SK-N-SH (cell line): ENCODE measurements around the gene SFTPA2. TPM values are rescaled to one million over a fixed set of nuclear protein-coding genes. Genes with fewer than 3 reads are reported as not detected.
"Not testable (repeated sequence)": the region's sequence is repeated elsewhere in the genome, so short reads cannot be mapped to it uniquely, and the experiment has no call there.

ENCODE experiments used
- CTCF ChIA-PET: fragments of 300-600, 350-600 bp; formaldehyde crosslinking; extraction: SDS; loops from one replicate; lab custom pipeline; 2021; lab: Yijun Ruan, JAX
- POLR2A ChIA-PET: fragments of 350-600 bp; sonication (Branson Sonifier 250); formaldehyde crosslinking; extraction: SDS; loops from one replicate; lab custom pipeline; 2020; ENCODE audit warnings: antibody characterized with exemption, inconsistent platforms; lab: Yijun Ruan, JAX
- DNase-seq: peaks from one replicate; pipeline ENCODE4 v3.0.0; 2012
- H2AFZ ChIP-seq: fragments of 200-600 bp; sonication (generic); 2 replicates; pipeline ENCODE4 v1.8.1; 2016; ENCODE audit warnings: antibody characterized with exemption, mild to moderate bottlenecking, low read depth
- H3F3A ChIP-seq: fragments of 200-600 bp; sonication (generic); replicated peaks from 2 replicates; pipeline ENCODE3; 2016; ENCODE audit warnings: antibody characterized with exemption, mild to moderate bottlenecking; ENCODE audit not compliant: insufficient read depth
- H3K27ac ChIP-seq, 2 experiments: fragments of 200-500 bp in 1 of 2; fragments of 200-600 bp in 1 of 2; sonication (Bioruptor generic) in 1 of 2; sonication (generic), shearing (Covaris generic) in 1 of 2; 2 replicates each; pipeline versions ENCODE4 v1.5.1 to v1.6.1; 2014 to 2016; ENCODE audit warnings: low read depth in 2 of 2, inconsistent platforms in 1 of 2, low read length in 1 of 2, mild to moderate bottlenecking in 1 of 2, mixed read lengths in 1 of 2
- H3K27me3 ChIP-seq: fragments of 200-600 bp; sonication (generic), shearing (Covaris generic); 2 replicates; pipeline ENCODE4 v1.6.1; 2016; ENCODE audit warnings: mixed run types; ENCODE audit not compliant: insufficient read depth
- H3K36me3 ChIP-seq, 2 experiments: fragments of 200-500 bp in 1 of 2; fragments of 200-600 bp in 1 of 2; sonication (Bioruptor generic) in 1 of 2; sonication (generic) in 1 of 2; replicated peaks in 1 of 2; 2 replicates each; pipeline versions ENCODE3 to v1.5.1; 2014 to 2016; ENCODE audit warnings: low read length in 1 of 2, mild to moderate bottlenecking in 1 of 2; ENCODE audit not compliant: insufficient read depth in 2 of 2, control insufficient read depth in 1 of 2
- H3K4me1 ChIP-seq, 2 experiments: fragments of 200-500 bp in 1 of 2; fragments of 200-600 bp in 1 of 2; sonication (Bioruptor generic) in 1 of 2; sonication (generic), shearing (Covaris generic) in 1 of 2; 2 replicates each; pipeline versions ENCODE4 v1.5.1 to v1.6.1; 2014 to 2016; ENCODE audit warnings: low read depth in 1 of 2, low read length in 1 of 2, mixed run types in 1 of 2; ENCODE audit not compliant: insufficient read depth in 2 of 2, control insufficient read depth in 1 of 2
- H3K4me2 ChIP-seq: fragments of 200-600 bp; sonication (generic), shearing (Covaris generic); 2 replicates; pipeline ENCODE4 v1.6.1; 2017; ENCODE audit warnings: mixed run types
- H3K4me3 ChIP-seq, 2 experiments: fragments of 200-500 bp in 1 of 2; fragments of 200-600 bp in 1 of 2; sonication (Bioruptor generic) in 1 of 2; sonication (generic), shearing (Covaris generic) in 1 of 2; 2 replicates each; pipeline versions ENCODE4 v1.5.1 to v1.8.1; 2014 to 2016; ENCODE audit warnings: low read depth in 2 of 2, inconsistent platforms in 1 of 2, low read length in 1 of 2, mild to moderate bottlenecking in 1 of 2, mixed read lengths in 1 of 2, moderate library complexity in 1 of 2
- H3K79me2 ChIP-seq: fragments of 200-600 bp; sonication (generic); 2 replicates; pipeline ENCODE4 v1.8.1; 2017; ENCODE audit warnings: mild to moderate bottlenecking; ENCODE audit not compliant: insufficient read depth
- H3K9ac ChIP-seq: fragments of 200-600 bp; sonication (generic); 2 replicates; pipeline ENCODE4 v1.6.1; 2017; ENCODE audit warnings: mixed run types
- H3K9me2 ChIP-seq: fragments of 200-600 bp; sonication (generic); 2 replicates; pipeline ENCODE4 v1.6.1; 2017; ENCODE audit warnings: mixed run types
- H3K9me3 ChIP-seq: fragments of 200-600 bp; sonication (generic); 2 replicates; pipeline ENCODE4 v1.6.1; 2017; ENCODE audit warnings: mixed run types, mild to moderate bottlenecking, moderate library complexity
- H4K20me1 ChIP-seq: fragments of 200-600 bp; sonication (generic); 2 replicates; pipeline ENCODE4 v1.6.1; 2017; ENCODE audit warnings: mild to moderate bottlenecking, mixed run types; ENCODE audit not compliant: insufficient read depth
- CHD2 ChIP-seq: fragments of 150-350 bp; IDR thresholded peaks from 2 replicates; pipeline ENCODE4 v1.6.1; 2018; ENCODE audit warnings: low read length; ENCODE audit not compliant: partially characterized antibody
- ELF1 ChIP-seq: IDR thresholded peaks from 2 replicates; pipeline ENCODE4 v1.4.0; 2012
- FOSL2 ChIP-seq: IDR thresholded peaks from 2 replicates; pipeline ENCODE4 v1.4.0; 2012; ENCODE audit warnings: low read depth, mild to moderate bottlenecking, moderate library complexity, borderline replicate concordance
- IRF3 ChIP-seq: fragments of 150-350 bp; IDR thresholded peaks from 2 replicates; pipeline ENCODE4 v1.6.1; 2016; ENCODE audit warnings: mild to moderate bottlenecking, low read depth, low read length
- MAX ChIP-seq: IDR thresholded peaks from 2 replicates; pipeline ENCODE4 v1.4.0; 2012; ENCODE audit warnings: low read depth
- MEF2A ChIP-seq: IDR thresholded peaks from 2 replicates; pipeline ENCODE4 v1.4.0; 2012; ENCODE audit warnings: low read depth, borderline replicate concordance
- NFIC ChIP-seq: IDR thresholded peaks from 2 replicates; pipeline ENCODE4 v1.4.0; 2012; ENCODE audit warnings: borderline replicate concordance
- NRF1 ChIP-seq: IDR thresholded peaks from 2 replicates; pipeline ENCODE4 v1.6.1; 2012; ENCODE audit warnings: low read depth, mild to moderate bottlenecking, low read length
- POLR2AphosphoS5 ChIP-seq: IDR thresholded peaks from 2 replicates; pipeline ENCODE4 v1.6.1; 2012; ENCODE audit warnings: low read depth, low read length
- RAD21 ChIP-seq: IDR thresholded peaks from 2 replicates; pipeline ENCODE4 v1.6.1; 2012; ENCODE audit warnings: mild to moderate bottlenecking, low read length
- RCOR1 ChIP-seq: fragments of 150-350 bp; IDR thresholded peaks from 2 replicates; pipeline ENCODE4 v1.6.1; 2017; ENCODE audit warnings: antibody characterized with exemption, low read length
- RFX5 ChIP-seq: IDR thresholded peaks from 2 replicates; pipeline ENCODE4 v1.6.1; 2012; ENCODE audit warnings: mild to moderate bottlenecking, improper control_type of control experiment, low read length
- RXRA ChIP-seq: IDR thresholded peaks from 2 replicates; pipeline ENCODE4 v1.4.0; 2012; ENCODE audit warnings: low read depth, mild to moderate bottlenecking, borderline replicate concordance
- SIN3A ChIP-seq: IDR thresholded peaks from 2 replicates; pipeline ENCODE4 v1.6.1; 2012; ENCODE audit warnings: low read depth, mild to moderate bottlenecking, low read length, moderate library complexity, borderline replicate concordance
- SMC3 ChIP-seq: IDR thresholded peaks from 2 replicates; pipeline ENCODE4 v1.6.1; 2012; ENCODE audit warnings: low read depth, low read length, improper control_type of control experiment
- TAF1 ChIP-seq: IDR thresholded peaks from 2 replicates; pipeline ENCODE4 v1.6.1; 2012; ENCODE audit warnings: low read depth, mild to moderate bottlenecking, low read length, moderate library complexity, borderline replicate concordance
- TCF12 ChIP-seq: IDR thresholded peaks from 2 replicates; pipeline ENCODE4 v1.4.0; 2012
- TEAD4 ChIP-seq: IDR thresholded peaks from 2 replicates; pipeline ENCODE4 v1.4.0; 2012; ENCODE audit warnings: mild to moderate bottlenecking, borderline replicate concordance; ENCODE audit not compliant: insufficient read depth
- WGBS: methylation state at CpG from one replicate; pipeline ENCODE4 v1.1.6; 2017; ENCODE audit warnings: low lambda C conversion rate; 5-methylcytosine and 5-hydroxymethylcytosine counted together
- polyA plus RNA-seq, 3 experiments: library from polyadenylated mRNA; depleted of rRNA; stranded (reverse); fragments of >200 nt; gene quantifications; 2 replicates each; pipeline ENCODE4 v1.2.3, GENCODE V29; 2012

SFTPA2 gene
- polyA plus RNA-seq, 1 of the 3 experiments (the other 2 are of a cell fraction): not detected

GRCh38 chr10:79582096-79582495 is 21.9 kb upstream of the SFTPA2 start:
- Histone ChIP-seq H3K27ac (no peak overlapping the region), H3K9me3 (no peaks in the 10 kb centered on the region), H3K9me2 (no peaks in the 10 kb centered on the region), H2AFZ (no peak overlapping the region), H3F3A (no peaks in the 10 kb centered on the region), H3K27me3 (no peaks in the 10 kb centered on the region; the same call in 1 of the 2 replicates), H3K4me1 (no peaks in the 10 kb centered on the region), H3K9ac (no peak overlapping the region), H3K79me2 (no peaks in the 10 kb centered on the region), H3K36me3 (no peaks in the 10 kb centered on the region), H3K4me3 (no peak overlapping the region), H3K4me2 (no peak overlapping the region), H4K20me1 (no peaks in the 10 kb centered on the region)
- no peak for DNase-seq
- WGBS: 44% methylated on average over 5 of the region's 6 CpGs
- TF ChIP-seq NRF1 (no peak), TAF1 (no peak), ELF1 (no peak), RAD21 (no peak)
- POLR2A ChIA-PET: no interaction called here
- CTCF ChIA-PET: no interaction called here

GRCh38 chr10:79581044-79581443 is 20.8 kb upstream of the SFTPA2 start:
- no peaks in the 10 kb centered on the region for H3F3A ChIP-seq
- H3K4me2 ChIP-seq: no peak overlapping the region
- ChIA-PET POLR2A (no interaction called here), CTCF (no interaction called here)
- no peaks in the 10 kb centered on the region; the same call in 1 of the 2 replicates for H3K27me3 ChIP-seq
- H3K79me2 ChIP-seq: no peaks in the 10 kb centered on the region
- H3K4me3 ChIP-seq: no peak overlapping the region
- H3K9me2 ChIP-seq: no peaks in the 10 kb centered on the region
- no peaks in the 10 kb centered on the region for H3K36me3 ChIP-seq
- no peak overlapping the region for H3K9ac ChIP-seq
- no peaks in the 10 kb centered on the region for H4K20me1 ChIP-seq
- no peaks in the 10 kb centered on the region for H3K9me3 ChIP-seq
- H3K27ac ChIP-seq: no peak overlapping the region
- no peak overlapping the region for H2AFZ ChIP-seq
- TF ChIP-seq CHD2 (no peak), NRF1 (no peak), RCOR1 (no peak), RFX5 (no peak), NFIC (no peak), TCF12 (no peak), TEAD4 (no peak), MAX (no peak)
- no peaks in the 10 kb centered on the region for H3K4me1 ChIP-seq
- DNase-seq: no peak

- Histone ChIP-seq H2AFZ (no peak overlapping the region), H3K4me1 (no peaks in the 10 kb centered on the region), H3K27me3 (no peaks in the 10 kb centered on the region), H3K9me2 (no peaks in the 10 kb centered on the region), H3F3A (no peaks in the 10 kb centered on the region), H3K79me2 (no peaks in the 10 kb centered on the region), H3K27ac (no peak overlapping the region), H4K20me1 (no peaks in the 10 kb centered on the region), H3K36me3 (no peaks in the 10 kb centered on the region), H3K9me3 (no peaks in the 10 kb centered on the region), H3K4me3 (no peak overlapping the region), H3K9ac (no peak overlapping the region), H3K4me2 (no peak overlapping the region)
- DNase-seq: no peak
- ChIA-PET POLR2A (no interaction called here), CTCF (interaction anchor here (1.6 kb wide), 1 partner anchor 17 kb away, joined by 5 read pairs; no protein-coding TSS in a partner anchor)
- WGBS: 60% methylated on average over 2 of the region's 2 CpGs
- TF ChIP-seq POLR2AphosphoS5 (no peak), IRF3 (no peak), RCOR1 (no peak), RXRA (no peak), SMC3 (no peak), MEF2A (no peak), ELF1 (no peak), TCF12 (no peak), FOSL2 (no peak), MAX (no peak), SIN3A (no peak)
Observed at GRCh38 chr10:79579361-79579760, 19.2 kb upstream of the SFTPA2 start.

- H3K36me3 ChIP-seq, H3K4me1 ChIP-seq, H3K9ac ChIP-seq, H3K9me2 ChIP-seq, H3K9me3 ChIP-seq, H4K20me1 ChIP-seq, H3K27me3 ChIP-seq, DNase-seq, H3K4me3 ChIP-seq, H3K27ac ChIP-seq, POLR2A ChIA-PET, H2AFZ ChIP-seq, H3K4me2 ChIP-seq, H3K79me2 ChIP-seq, H3F3A ChIP-seq: not testable (repeated sequence)
- CTCF ChIA-PET: interaction anchor here (2.3 kb wide), 1 partner anchor 8 kb away, joined by 9 read pairs; no protein-coding TSS in a partner anchor
- WGBS: 3% methylated on average over 3 of the region's 6 CpGs
Observed at GRCh38 chr10:79570624-79571023, 10.4 kb upstream of the SFTPA2 start.
